HCT116 (cell line): ENCODE data around the gene SND1.

ENCODE experiments used
- JUND ChIP-seq: IDR thresholded peaks from 2 replicates; pipeline ENCODE4 v1.6.1; 2012
- POLR2A ChIP-seq: IDR thresholded peaks from 2 replicates; pipeline ENCODE4 v1.7.0; 2011; ENCODE audit warnings: borderline replicate concordance; ENCODE audit not compliant: insufficient read depth, insufficient read length; ENCODE audit errors: extremely low read depth

DNA sequence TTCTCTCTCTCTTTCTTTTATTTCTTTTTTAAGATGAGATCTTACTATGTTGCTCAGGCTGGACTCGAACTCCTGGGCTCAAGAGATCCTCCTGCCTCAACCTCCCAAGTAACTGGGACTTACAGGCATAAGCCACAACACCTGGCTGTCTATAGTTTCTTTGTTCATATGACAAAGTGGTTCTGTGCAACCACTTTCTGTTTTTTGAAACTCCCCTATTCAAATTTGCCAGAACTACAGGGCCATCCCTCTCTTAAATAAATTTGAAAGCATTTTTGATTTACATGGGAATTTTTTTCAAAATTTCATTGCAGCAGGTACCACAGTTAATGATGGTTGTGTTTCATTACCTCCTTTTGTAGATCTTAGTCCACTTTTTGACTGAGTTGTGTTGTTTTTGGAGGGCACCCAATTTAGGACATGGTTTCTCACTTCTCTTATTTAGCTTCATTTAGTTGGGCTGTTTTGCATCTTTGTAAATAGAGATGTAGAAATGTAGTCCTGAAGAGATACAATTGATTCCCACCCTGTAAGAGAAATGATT lies 260.0 kb downstream of the SND1 start:
- TF ChIP-seq POLR2A (no peak), JUND (no peak)
